GM18951 (cell line): ENCODE data around the gene CRMP1.

ENCODE experiments used
- POLR2A ChIP-seq: IDR thresholded peaks from 4 replicates; pipeline ENCODE4 v1.6.1; 2011; ENCODE audit warnings: mild to moderate bottlenecking; ENCODE audit not compliant: insufficient read length, insufficient read depth; ENCODE audit errors: extremely low read depth
- in situ Hi-C: fragments of 300-500 bp; cut with MboI; formaldehyde crosslinking; loops from one replicate; pipeline ENCODE4 v1.12.0; 2022; ENCODE audit warnings: low sequenced_read_pairs, mixed read lengths, inconsistent platforms; ENCODE audit not compliant: unreplicated experiment

The CRMP1 gene

GRCh38 chr4:5927116-5927515 is 34.2 kb upstream of the CRMP1 start:
- in situ Hi-C loops = no loop called here
- TF ChIP-seq POLR2A = no peak

- in situ Hi-C loops = no loop called here
- TF ChIP-seq POLR2A = no peak
These were observed 33.7 kb upstream of the CRMP1 start for GRCh38 chr4:5926598-5926997.

DNA sequence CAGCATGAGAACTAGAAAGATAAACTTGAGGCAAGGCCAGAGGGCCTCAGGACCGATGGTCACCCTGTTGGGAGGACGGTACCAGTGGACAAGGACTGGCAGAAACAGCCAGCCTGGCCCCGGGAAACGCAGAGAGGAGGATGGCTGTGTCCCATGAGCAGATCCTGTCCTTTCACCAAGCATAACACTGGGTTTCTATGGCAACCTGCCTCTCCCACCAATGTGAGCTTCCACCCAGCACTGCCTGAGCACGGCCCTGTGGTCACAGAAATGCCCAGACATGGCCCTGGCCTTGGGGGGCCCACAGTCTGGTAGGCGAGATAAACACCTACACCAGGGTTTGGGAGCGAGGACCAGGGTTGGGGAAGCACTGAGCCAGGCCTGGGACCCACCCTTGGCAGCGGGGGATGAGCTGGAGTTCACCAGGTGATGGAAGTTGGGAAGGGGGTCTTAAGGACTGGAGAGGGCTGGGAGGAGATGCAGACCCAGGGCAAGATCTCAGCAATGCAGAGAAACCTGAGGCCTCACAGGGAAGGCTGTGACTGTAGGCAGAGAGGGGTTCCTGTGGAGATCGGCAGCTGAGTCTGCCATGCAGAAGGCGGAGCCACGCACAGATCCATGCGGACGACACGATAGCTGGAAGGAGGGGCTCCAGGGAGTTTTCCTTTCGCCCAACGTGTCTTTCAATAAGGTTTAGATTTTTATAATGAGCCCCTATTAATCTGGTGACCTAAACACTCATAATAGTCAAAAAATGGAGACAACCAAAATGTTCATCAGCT is 32.7 kb upstream of the CRMP1 start:
- no peak for TF ChIP-seq POLR2A
- in situ Hi-C loops = no loop called here

GRCh38 chr4:5924461-5925125 is 31.7 kb upstream of the CRMP1 start:
- no peak for TF ChIP-seq POLR2A
- in situ Hi-C loops = no loop called here

- in situ Hi-C loops = no loop called here
- no peak for TF ChIP-seq POLR2A
These were observed 30.5 kb upstream of the CRMP1 start for GRCh38 chr4:5923376-5923775.

DNA sequence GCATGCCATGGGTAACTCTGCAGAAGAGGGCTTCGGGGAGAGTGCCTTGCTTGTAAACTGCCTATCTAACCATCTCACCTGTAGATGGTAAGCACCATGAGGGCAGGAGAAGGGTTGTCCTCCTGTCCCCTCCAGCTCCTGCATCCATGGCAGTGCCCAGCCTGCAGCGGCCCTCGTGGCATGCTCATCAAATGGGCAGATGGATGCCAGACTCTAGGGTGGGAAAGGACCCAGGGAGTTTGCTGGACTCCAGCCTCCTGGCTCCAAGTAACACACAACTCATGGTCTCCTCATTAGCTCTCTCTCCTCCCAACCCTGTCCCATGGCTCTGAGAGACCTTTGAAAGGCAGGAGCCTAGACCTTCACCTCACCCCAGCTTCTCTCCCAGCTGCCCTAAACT is 29.7 kb upstream of the CRMP1 start:
- in situ Hi-C loops = no loop called here

DNA sequence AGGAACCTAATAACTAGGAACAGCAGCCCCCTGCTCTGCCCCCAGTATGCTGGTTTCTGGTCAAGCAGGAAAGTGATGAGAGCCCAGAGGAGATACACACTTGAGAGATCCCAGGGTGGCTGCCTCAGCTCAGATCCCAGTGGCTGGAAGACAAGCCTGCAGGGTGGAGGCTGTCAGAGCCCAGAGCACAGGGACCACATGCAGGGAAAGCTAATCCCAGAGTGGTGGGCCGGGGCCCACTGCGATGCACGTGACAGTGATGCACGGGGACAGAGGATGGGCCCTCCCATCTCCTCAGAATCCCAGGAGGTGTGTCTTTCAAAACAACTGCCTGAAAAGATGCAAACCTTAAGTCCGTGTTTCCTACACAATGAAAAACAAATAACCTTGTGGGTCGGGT is 29.1 kb upstream of the CRMP1 start:
- in situ Hi-C loops = no loop called here
- TF ChIP-seq POLR2A = no peak

More for the DNA sequence above, 29.7 kb upstream of the CRMP1 start:
- TF ChIP-seq POLR2A = no peak

GRCh38 chr4:5921101-5921980 is 28.5 kb upstream of the CRMP1 start:
- in situ Hi-C loops = no loop called here
- no peak for TF ChIP-seq POLR2A

DNA sequence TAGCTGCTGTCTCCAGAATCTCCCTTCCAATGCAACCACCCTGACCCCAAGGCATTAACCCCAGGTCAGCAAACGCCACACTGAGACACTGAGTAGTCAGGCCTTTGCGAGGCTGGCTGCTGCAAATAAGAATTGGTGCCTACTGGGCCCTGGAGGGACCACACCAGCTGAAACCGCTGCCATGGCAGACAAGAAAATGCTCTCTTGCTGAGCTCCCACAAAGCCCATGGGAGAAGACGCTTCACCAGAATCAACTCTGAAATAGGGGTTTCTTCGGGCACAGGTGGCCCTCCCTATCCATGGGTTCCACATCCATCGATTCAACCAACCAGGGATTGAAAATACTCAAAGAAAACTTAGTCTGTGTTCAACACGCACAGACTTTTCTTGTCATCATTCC is 26.7 kb upstream of the CRMP1 start:
- in situ Hi-C loops = no loop called here
- TF ChIP-seq POLR2A = no peak

GRCh38 chr4:5919044-5919443 is 26.2 kb upstream of the CRMP1 start:
- TF ChIP-seq POLR2A = no peak
- in situ Hi-C loops = no loop called here

DNA sequence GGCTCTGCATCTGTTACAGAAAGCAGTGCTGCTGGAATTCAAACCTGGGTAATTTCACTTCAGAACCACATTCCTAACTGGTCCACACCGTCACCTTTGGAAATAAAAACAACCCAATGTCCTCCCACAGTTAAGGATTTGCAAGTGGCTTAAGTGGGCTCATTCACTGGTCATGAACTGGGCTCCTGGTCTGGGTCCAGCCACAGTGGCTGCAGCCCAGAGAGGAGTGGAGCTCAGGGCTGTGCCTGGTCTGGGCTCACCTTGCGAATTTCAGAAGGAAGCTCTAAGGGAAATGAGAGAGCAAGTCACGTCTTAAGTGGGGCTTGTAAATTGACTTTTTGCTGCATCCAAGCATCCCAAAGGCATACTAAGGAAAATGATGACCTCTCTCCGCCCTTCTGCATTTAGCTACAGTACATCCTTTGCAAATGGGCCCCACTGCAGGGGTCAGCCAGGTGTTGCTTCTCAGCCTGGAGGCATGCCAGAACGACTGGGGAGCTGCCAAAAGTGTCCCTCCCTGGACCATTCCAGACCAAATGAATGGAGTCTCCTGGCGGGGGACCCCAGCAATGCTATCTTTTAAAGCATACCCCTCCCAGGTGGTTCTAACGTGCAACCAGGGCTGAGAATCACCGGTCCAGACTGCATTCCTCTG is 25.6 kb upstream of the CRMP1 start:
- in situ Hi-C loops = no loop called here
- TF ChIP-seq POLR2A = no peak

DNA sequence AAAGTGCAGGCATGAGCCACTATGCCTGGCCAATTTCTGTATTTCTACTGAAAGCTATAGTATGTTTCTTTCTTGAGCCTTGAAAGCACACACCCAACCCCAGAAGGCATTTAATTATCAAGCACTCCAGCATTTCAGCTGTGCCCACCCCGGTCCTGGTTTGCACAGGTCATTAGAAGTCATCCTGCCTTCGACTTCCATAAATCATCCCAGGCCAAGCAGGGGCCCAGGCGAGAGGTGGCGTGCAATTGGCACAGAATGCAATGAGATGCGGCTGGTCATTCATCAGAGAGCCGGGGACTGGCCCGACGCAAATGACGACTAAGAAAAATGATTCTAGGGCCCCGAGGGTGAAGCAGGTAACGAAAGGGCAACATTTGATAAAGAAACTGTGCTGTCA is 24.8 kb upstream of the CRMP1 start:
- TF ChIP-seq POLR2A = no peak
- in situ Hi-C loops = no loop called here

DNA sequence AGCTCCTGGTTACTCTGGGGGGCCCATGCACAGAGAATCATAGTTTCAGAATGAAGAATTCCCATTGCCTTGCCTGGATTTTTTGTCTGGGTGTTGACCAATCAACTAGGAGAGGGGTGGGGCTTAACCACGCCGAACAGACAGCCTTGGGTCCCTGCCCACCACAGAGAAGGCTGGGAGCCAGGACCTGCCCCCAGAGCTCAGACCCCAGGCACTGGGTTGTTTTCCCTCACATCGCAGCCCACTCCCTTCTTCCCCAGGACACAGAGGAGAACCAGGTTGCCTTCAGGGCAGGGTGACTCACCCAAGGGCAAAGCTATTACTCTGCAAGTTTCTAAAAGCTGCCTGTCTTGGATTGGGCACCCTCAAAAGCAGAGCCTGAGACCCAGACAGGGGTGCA is 23.3 kb upstream of the CRMP1 start:
- no peak for TF ChIP-seq POLR2A
- in situ Hi-C loops = no loop called here
